ENCODE measurements around the gene SHC3. TPM values are rescaled to one million over a fixed set of nuclear protein-coding genes. Genes with fewer than 3 reads are reported as not detected.

SHC3 gene
- total and polyA plus RNA-seq, 2 experiments from 2014 or later = 1.3 to 2.9 TPM

GRCh38 chr9:89039104-89039465 is 139.5 kb downstream of the SHC3 start:
- 0 out of 2 replicates have a peak, but pooled peaks cover 5% of the 10 kb centered on the region for H3K9me2 ChIP-seq (ENCODE audit: insufficient read depth)
- no peaks in the 10 kb centered on the region for H3K4me1 ChIP-seq (ENCODE audit: insufficient read depth)
- no peak overlapping the region for H3K4me3 ChIP-seq
- H4K20me1 ChIP-seq (replicated peaks; ENCODE audit: insufficient read depth) = no peaks in the 10 kb centered on the region
- H3K36me3 ChIP-seq (ENCODE audit: insufficient read depth) = no peaks in the 10 kb centered on the region
- H3K4me3 Mint-ChIP-seq = no peak overlapping the region
- no peak overlapping the region for H3K4me2 ChIP-seq
- H3F3A ChIP-seq (replicated peaks; ENCODE audit: low read depth) = no peaks in the 10 kb centered on the region
- H3K9me3 Mint-ChIP-seq = no peaks in the 10 kb centered on the region
- H3K4me1 Mint-ChIP-seq = no peaks in the 10 kb centered on the region
- H3K27me3 ChIP-seq (ENCODE audit: insufficient read depth) = no peaks in the 10 kb centered on the region
- H3K27me3 Mint-ChIP-seq (ENCODE audit: insufficient read depth, low read depth, poor library complexity) = peaks cover 2% of the 10 kb centered on the region
- no peak overlapping the region for H3K27ac ChIP-seq (ENCODE audit: low read depth)
- DNase-seq (ENCODE audit: low spot score) = no peak
- TF ChIP-seq, protein P1, sequence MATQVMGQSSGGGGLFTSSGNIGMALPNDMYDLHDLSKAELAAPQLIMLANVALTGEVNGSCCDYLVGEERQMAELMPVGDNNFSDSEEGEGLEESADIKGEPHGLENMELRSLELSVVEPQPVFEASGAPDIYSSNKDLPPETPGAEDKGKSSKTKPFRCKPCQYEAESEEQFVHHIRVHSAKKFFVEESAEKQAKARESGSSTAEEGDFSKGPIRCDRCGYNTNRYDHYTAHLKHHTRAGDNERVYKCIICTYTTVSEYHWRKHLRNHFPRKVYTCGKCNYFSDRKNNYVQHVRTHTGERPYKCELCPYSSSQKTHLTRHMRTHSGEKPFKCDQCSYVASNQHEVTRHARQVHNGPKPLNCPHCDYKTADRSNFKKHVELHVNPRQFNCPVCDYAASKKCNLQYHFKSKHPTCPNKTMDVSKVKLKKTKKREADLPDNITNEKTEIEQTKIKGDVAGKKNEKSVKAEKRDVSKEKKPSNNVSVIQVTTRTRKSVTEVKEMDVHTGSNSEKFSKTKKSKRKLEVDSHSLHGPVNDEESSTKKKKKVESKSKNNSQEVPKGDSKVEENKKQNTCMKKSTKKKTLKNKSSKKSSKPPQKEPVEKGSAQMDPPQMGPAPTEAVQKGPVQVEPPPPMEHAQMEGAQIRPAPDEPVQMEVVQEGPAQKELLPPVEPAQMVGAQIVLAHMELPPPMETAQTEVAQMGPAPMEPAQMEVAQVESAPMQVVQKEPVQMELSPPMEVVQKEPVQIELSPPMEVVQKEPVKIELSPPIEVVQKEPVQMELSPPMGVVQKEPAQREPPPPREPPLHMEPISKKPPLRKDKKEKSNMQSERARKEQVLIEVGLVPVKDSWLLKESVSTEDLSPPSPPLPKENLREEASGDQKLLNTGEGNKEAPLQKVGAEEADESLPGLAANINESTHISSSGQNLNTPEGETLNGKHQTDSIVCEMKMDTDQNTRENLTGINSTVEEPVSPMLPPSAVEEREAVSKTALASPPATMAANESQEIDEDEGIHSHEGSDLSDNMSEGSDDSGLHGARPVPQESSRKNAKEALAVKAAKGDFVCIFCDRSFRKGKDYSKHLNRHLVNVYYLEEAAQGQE (IDR thresholded peaks at IDR 0.05; ENCODE audit: unreplicated experiment) = no peak
- TF ChIP-seq, protein P2, sequence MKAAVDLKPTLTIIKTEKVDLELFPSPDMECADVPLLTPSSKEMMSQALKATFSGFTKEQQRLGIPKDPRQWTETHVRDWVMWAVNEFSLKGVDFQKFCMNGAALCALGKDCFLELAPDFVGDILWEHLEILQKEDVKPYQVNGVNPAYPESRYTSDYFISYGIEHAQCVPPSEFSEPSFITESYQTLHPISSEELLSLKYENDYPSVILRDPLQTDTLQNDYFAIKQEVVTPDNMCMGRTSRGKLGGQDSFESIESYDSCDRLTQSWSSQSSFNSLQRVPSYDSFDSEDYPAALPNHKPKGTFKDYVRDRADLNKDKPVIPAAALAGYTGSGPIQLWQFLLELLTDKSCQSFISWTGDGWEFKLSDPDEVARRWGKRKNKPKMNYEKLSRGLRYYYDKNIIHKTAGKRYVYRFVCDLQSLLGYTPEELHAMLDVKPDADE (IDR thresholded peaks at IDR 0.05) = no peak
- no peak for TF ChIP-seq JUNB (IDR thresholded peaks at IDR 0.05; ENCODE audit: unreplicated experiment)
- TF ChIP-seq STAT1 (IDR thresholded peaks at IDR 0.05; ENCODE audit: unreplicated experiment) = no peak
- TF ChIP-seq EZH2phosphoT487 (IDR thresholded peaks at IDR 0.05; ENCODE audit: unreplicated experiment) = no peak
- no peak for TF ChIP-seq ZNF462 (CRISPR knock-in tag; IDR thresholded peaks at IDR 0.05)
- TF ChIP-seq POLR2AphosphoS5 (IDR thresholded peaks at IDR 0.05; ENCODE audit: low read depth) = no peak
- TF ChIP-seq NANOG (IDR thresholded peaks at IDR 0.05; ENCODE audit: borderline replicate concordance) = no peak
- no peak for TF ChIP-seq ZNF114 (CRISPR knock-in tag; IDR thresholded peaks at IDR 0.05)
- no peak for TF ChIP-seq EZH2 (IDR thresholded peaks at IDR 0.05; ENCODE audit: low read depth, unreplicated experiment)
- no peak for TF ChIP-seq ZNF331 (CRISPR knock-in tag; IDR thresholded peaks at IDR 0.05; ENCODE audit: low read depth)
- no peak for TF ChIP-seq CREB1 (CRISPR knock-in tag; IDR thresholded peaks at IDR 0.05; ENCODE audit: low read depth)
- TF ChIP-seq CTCF (conservative IDR thresholded peaks at IDR 0.05; ENCODE audit: low read depth in 2 of 2) = no peak
- no peaks in the 10 kb centered on the region for H3K79me2 ChIP-seq (replicated peaks; ENCODE audit: insufficient read depth)
- ATAC-seq = no peak
- no peaks in the 10 kb centered on the region for H3K36me3 Mint-ChIP-seq (ENCODE audit: low read depth)
- H2AFZ ChIP-seq = no peak overlapping the region
- no peak overlapping the region for H3K27ac Mint-ChIP-seq

All from GM23338 (cell line).